Activated CD4-positive, alpha-beta T cell treated with anti-CD3 and anti-CD28 coated beads, Interleukin-2, Interleukin-4, amounts not matched to agents 100 ng/mL and 50 ng/mL, durations not matched to agents 16 hours and 8 hours (primary cell): Measurements from ENCODE around the gene PPIF.
A peak's percentile ranks its signal among the peaks of the same experiment; 100 is the strongest.

Experiments used
- DNase-seq: peaks from one replicate; pipeline ENCODE4 v3.0.0-alpha.2; 2020; ENCODE audit warnings: low spot score

The PPIF gene

GRCh38 chr10:79313911-79314439 lies 33.3 kb upstream of the PPIF start:
- no peak for DNase-seq

GRCh38 chr10:79314761-79315601 lies 32.3 kb upstream of the PPIF start:
- no peak for DNase-seq

- DNase-seq: no peak
Measured at GRCh38 chr10:79315602-79315920, 31.7 kb upstream of the PPIF start.

- DNase-seq: peak; percentile 64
Measured at GRCh38 chr10:79316671-79317431, 30.4 kb upstream of the PPIF start.

- DNase-seq: no peak
Measured at GRCh38 chr10:79318369-79318768, 28.9 kb upstream of the PPIF start.

- no peak for DNase-seq
Measured at GRCh38 chr10:79319115-79319771, 28.0 kb upstream of the PPIF start.

- DNase-seq: no peak
Measured at GRCh38 chr10:79320316-79320715, 27.0 kb upstream of the PPIF start.

- peak; percentile 68 for DNase-seq
Measured at GRCh38 chr10:79320820-79321493, 26.3 kb upstream of the PPIF start.

- DNase-seq: no peak
Measured at GRCh38 chr10:79321494-79321882, 25.8 kb upstream of the PPIF start.

- DNase-seq: no peak
Measured at GRCh38 chr10:79321951-79322350, 25.3 kb upstream of the PPIF start.

GRCh38 chr10:79322616-79323543 lies 24.4 kb upstream of the PPIF start:
- DNase-seq: peak; percentile 86

GRCh38 chr10:79323602-79324001 lies 23.7 kb upstream of the PPIF start:
- DNase-seq: no peak

- no peak for DNase-seq
Measured at GRCh38 chr10:79324032-79324695, 23.1 kb upstream of the PPIF start.

- no peak for DNase-seq
Measured at GRCh38 chr10:79326361-79327089, 20.7 kb upstream of the PPIF start.

GRCh38 chr10:79327090-79327457 lies 20.2 kb upstream of the PPIF start:
- DNase-seq: no peak

- DNase-seq: no peak
Measured at GRCh38 chr10:79328147-79328701, 19.0 kb upstream of the PPIF start.

- no peak for DNase-seq
Measured at GRCh38 chr10:79328737-79329504, 18.3 kb upstream of the PPIF start.

- DNase-seq: no peak
Measured at GRCh38 chr10:79329529-79329928, 17.7 kb upstream of the PPIF start.

- no peak for DNase-seq
Measured at GRCh38 chr10:79331226-79331625, 16.0 kb upstream of the PPIF start.
